A673 (cell line): ENCODE results near the gene SLIT3.

ENCODE experiments used
- CTCF ChIP-seq: fragments of 300-800, 200-600 bp; sonication (generic); conservative IDR thresholded peaks from 2 replicates; pipeline ENCODE4 v1.5.1; 2017; ENCODE audit warnings: low read depth, mild to moderate bottlenecking, antibody characterized with exemption, low read length, moderate library complexity, mixed read lengths
- EZH2 ChIP-seq: fragments of 200-600 bp; sonication (generic); IDR thresholded peaks from 2 replicates; pipeline ENCODE4 v1.6.1; 2017; ENCODE audit warnings: borderline replicate concordance, low read depth, mild to moderate bottlenecking, mixed read lengths, antibody characterized with exemption, low read length; ENCODE audit not compliant: poor library complexity, severe bottlenecking

GRCh38 chr5:168707716-168708695 is 592.9 kb downstream of the SLIT3 start:
- TF ChIP-seq CTCF (no peak), EZH2 (no peak)
